Stimulated activated CD4-positive, alpha-beta T cell treated with anti-CD3 and anti-CD28 coated beads, TNF-alpha, amount 100 ng/mL, for 48 hours (primary cell): ENCODE data around the gene STAB2.

ENCODE experiments used
- DNase-seq, 3 donors: peaks; one replicate each; pipeline ENCODE4 v3.0.0-alpha.2; 2020; ENCODE audit warnings: low read depth in 3 of 3

STAB2 gene

DNA sequence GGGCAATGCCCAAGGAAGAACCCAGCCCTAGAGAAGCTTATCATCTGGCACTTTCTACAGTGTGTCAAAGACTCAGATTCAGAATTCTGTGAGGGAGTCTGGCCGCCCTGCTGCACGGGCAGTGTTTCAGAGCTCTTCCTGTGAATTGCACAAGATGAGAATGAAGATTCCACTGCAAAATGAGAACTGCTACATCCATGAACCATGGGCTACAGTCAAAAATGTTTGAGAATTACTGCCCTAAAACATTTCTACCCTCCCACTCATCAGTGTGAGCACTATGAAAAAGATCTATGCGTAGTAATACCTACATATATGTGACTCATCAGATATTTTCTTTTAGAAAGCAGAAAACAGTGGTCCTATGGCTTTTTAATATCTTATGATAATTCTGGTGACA, 104.0 kb downstream of the STAB2 start:
- no peak for DNase-seq

DNA sequence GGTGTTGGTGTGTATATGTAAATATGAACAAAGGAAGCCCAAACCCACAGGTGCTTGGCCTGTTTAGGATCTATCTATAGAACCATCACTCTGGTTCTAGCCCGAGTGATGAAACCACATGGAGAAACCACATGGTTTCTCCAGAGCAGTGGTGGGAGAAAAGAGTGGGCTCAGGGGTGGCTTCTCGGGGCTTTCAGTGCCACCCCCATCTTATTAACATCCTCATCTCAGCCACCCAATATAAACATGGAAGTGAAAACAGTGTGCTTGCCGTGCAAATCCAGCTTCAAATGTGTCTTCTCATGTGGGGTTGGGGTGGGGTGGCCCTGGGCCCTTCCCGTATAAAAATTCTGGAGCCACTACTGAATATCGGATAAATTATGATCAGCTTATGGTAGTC, 109.0 kb downstream of the STAB2 start:
- DNase-seq, result no peak

DNA sequence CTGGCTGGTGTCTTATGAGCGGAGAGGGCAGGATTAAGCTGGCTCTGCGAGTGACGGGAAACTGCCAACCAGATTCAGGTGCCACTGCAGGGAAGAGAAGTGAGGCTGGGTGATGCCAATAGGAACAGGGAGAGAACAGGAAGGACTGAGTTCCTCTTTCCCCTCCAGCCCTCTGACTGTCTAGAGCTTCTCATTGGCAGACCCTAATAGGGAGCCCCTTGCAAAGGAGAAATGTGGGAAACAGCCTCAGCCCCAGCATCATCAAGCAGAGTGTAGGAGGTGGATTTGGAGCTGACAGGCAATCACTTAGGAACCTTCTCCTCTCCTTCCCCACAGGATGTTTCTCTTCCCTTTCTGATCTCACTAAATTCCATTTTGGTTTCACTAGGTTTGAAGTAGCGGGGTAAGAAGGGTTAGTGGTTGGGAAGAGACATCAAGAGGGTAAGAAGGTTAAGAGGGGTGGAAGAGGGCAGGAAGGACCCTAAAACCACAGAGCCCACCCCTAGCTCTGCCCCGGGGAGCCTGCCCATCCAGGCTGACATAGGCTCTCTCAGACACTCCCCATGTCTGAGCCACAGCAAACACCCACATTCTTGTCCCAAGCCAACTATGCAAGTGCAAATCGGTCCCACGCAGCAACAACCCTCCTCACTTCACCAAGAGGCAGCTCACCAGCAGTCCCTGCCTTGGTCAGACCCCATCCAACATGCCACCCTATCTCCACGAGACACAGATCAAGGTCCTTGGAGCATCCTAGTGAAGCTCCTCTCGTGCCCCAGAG, 111.1 kb downstream of the STAB2 start:
- DNase-seq, result no peak

DNA sequence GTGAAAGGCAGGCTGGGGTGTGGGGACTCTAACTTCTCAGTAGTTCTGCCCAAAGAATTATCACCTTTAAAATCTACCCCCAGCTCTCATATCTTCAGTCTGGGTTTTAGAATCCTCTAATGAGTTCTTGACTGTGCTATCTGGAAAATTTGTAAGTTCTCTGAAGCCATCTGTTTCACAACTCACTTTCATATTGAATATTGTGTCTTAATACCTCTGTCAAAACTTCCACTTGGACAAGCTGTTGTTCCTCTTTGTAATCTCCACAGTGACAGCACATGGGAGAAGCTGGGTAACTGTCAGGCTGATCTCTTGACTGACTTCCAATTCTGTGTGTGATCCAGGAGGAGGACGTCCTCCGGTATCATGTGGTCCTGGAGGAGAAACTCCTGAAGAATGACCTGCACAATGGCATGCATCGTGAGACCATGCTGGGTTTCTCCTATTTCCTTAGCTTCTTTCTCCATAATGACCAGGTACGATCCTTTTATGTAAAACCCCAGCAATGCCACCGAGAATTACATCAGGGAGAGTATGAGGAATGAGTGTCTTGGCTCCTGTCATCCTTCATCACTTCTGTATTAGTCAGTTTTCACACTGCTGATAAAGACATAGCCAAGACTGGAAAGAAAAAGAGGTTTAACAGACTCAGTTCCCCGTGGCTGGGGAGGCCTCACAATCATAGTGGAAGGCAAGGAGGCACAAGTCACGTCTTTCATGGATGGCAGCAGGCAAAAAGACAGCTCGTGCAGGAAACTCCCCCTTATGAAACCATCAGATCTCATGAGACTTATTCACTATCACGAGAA, 111.9 kb downstream of the STAB2 start:
- no peak for DNase-seq

DNA sequence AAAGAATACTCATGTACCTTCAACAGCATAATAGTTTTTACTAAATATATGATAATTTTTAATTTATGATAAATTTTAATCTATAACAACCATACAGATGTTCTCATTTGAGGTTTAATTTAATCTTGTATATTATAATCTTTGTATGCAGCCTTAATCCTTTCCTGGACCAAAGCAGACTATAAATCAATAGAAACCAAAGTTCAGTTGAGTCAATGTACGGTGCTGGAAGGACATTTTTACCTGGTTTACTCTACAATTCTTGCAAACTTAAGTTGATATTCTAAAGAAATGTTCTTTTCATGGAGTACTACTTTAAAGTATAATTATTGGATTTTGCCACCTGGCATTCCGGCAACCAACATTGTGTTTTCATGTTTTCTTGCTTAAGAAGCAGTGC, 118.0 kb downstream of the STAB2 start:
- DNase-seq, result no peak

DNA sequence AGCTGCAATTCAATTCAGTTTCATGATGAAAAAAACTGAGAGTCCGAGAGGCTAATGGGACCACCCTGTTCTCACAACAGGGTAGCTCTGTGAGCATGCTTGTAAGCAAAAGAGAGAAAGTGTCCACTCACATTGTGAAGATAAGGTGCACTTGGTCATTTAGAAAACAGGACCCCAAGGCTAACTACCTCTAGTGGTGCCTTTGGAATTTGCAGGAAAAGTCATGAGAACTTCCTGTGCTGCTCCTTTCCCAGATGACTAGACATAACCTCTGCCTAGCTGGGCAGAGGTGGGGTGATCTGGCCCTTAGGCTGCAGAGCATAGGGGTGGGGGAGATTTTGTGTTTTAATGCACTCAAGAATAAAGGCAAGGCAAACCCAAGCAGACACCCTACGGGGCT, 118.9 kb downstream of the STAB2 start:
- DNase-seq, result no peak

DNA sequence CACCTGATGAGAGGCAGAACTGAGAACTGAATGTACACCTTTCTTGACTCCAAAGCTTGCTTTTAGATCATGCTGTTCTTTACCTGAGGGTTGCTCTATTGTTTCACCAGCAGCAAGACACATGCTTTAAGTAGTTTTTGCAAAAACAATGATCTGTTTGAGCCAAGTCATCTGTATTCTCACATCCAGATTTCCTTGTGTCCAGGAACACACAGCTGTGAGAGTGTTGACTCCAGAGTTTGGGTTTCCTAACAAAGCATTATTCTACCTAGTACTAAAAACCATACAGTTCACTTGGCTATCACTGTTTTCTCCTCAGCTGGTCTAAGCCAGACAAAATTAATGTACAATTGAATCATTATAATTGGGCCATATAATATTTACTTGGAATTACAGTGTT, 120.4 kb downstream of the STAB2 start:
- no peak for DNase-seq

DNA sequence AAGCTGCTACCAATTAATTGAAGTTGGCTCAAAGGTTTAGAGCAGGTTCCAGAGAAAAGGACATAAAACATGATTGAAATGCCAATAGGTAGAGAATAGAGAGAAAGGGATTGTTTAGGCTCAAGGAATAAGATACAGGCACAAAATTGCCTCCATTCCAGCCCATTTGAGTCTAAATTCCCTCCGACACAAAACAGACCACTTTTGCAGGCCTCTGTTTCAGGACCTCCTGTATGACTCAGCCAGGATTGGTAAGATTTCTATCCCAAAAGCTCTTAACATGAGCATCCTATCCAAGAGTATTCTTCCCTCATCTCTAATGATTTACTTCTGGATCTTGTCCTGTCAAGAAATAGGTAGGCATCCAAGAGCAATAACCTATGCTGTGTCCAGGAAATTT, 123.5 kb downstream of the STAB2 start:
- DNase-seq, result no peak

DNA sequence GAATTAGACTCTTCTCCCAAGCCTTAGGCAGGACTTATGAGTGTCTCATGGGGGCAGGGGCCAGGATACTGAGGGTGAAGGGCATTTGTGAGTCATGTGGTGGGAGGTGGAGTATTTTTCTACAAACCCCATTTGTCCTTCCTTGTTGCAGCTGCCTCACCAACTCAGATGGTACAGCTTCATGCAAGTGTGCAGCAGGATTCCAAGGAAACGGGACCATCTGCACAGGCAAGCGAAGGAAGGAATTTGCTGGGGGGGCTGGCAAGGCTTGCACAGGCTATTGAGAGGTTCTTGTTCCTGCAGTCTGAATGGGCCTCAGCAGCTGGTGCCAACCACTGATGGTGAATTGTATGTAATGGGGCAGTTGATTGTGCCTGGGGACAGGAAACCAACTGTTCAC, 125.1 kb downstream of the STAB2 start:
- no peak for DNase-seq

DNA sequence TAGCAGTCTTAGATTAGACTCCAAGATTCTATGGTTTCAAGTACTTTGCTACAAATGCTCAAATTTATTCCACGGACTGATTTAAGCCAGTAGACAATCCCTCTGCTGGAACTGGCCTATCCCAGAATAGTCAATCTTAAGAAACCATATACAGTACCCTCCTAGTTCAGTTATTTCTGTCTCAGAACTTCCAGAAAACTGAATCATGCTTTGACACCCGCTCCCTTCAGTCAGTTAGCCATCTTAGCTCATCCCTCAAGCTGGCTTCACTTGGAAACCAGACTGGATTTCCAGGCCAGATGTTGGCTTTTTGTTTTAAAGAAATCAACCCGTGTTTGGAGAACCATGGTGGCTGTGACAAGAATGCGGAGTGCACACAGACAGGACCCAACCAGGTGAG, 128.4 kb downstream of the STAB2 start:
- no peak for DNase-seq

DNA sequence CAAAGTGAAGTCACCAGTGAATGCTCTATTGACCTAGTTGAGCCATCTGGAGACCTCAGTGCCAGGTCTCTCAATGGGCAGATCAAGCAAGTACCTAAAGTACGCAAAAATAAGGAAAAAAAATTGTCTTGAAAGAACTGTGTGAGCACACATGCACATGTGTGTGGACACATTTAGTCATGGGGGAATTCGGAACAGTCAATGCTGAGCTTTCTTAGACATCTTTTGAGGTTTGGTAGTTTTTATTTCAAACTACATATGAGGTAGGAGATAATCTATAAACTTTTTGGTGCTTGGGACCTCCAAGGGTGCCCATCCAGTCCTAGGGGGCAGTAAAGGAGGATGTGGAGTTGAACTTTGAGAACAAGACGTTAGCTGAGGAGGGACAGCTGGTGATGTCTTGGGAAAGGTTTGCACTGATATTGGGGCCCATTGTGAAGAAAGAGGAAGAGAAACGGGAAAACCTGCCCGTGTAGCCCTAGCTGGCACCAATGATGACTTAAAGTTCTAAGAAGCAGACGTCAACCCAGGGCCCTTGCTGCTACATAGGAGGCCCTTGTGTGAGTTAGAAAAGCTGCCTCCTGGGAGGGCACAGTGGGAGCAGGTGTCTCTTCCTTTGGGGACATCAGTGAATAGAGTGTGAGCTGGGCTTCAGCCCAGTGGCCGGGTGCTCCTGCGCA, 129.6 kb downstream of the STAB2 start:
- no peak for DNase-seq

DNA sequence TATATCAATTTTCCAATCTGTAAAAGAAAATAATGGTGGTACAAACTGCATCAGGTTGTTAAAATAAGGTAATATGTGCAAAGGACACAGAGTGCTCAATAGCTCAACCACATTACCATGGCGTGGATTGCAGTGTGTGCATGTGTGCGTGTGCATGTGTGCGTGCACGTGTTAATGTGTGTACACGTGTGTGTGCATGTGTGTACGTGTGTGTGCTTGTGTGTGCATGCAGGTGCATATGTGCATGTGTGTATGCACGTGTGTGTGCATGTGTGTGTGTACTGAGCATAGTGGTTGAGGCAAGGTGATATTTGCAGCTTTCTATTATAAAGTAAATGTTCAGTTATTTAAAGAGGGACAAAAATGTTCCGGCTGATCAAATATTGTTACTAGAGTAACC, 138.3 kb downstream of the STAB2 start:
- DNase-seq, result no peak

DNA sequence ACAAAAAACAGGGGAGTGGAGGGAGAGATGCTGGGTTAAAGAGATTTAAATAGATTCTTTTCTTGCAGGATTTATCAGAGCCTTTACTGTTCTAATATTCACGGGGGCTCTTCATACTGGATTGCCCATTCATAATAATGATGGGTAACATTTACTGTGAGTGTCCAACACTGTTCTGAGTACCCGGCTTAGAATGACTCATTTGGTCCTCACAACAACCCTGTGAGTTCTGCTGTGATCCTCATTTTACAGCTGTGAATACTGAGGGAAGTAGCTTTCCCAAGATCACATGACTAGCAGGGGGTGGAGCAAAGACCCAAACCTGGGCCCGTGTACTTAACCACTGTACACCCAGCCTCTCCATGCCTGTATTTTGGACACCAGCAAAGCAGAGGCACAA, 140.6 kb downstream of the STAB2 start:
- DNase-seq, result no peak

DNA sequence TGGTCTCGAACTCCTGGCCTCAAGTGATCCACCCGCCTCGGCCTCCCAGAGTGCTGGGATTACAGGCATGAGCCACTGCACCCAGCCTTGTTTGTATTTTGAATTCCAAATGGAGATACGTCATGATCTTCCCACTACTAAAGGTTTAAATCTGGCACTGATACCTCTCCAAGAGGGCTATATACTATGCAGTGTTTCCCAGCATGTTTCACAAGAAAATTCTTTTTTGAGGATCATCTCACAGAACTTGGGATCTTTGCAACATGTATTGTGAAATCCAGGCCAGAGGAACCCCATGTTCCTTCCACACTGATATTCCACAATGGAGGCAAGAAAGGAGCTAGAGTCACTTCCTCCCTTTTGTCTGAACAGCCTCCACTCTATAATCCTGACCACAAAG, 141.2 kb downstream of the STAB2 start:
- no peak for DNase-seq

DNA sequence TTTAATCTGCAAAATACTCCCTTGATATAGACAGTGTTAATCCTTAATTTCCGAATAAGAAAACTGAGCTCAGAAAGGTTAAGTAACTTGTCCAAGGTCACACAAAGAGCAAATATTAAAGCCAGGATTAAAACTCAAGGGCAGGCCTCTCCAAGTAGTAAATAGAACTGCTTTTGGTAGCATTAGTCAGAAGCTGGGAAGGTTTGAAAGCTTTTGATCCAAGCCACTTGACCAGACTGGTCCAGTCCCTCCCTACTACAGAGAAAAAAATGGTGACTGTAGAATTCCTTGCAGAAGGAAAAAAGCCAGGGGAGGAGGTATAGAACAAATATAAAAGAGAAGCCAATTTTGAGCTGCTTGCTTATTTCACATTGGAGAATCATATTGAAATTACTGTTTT, 142.4 kb downstream of the STAB2 start:
- no peak for DNase-seq

DNA sequence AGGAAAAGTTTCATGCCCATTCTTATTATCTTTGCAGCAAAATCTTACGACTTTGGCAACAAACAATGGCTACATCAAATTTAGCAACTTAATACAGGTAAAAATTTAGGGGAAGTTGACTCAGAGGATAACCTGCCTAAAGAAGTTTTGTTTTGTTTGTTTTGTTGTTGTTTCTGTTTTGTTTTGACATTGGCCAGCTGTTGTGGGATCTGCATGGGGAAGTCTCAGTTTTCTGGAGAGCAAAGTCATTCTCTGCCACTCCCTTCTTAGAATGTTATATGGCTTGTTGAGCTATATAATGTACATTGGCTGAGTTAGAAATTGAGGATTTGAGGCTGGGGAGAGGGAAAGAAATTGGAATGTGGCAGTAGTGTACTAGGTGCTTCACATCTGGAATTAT, 144.5 kb downstream of the STAB2 start:
- DNase-seq, result no peak

DNA sequence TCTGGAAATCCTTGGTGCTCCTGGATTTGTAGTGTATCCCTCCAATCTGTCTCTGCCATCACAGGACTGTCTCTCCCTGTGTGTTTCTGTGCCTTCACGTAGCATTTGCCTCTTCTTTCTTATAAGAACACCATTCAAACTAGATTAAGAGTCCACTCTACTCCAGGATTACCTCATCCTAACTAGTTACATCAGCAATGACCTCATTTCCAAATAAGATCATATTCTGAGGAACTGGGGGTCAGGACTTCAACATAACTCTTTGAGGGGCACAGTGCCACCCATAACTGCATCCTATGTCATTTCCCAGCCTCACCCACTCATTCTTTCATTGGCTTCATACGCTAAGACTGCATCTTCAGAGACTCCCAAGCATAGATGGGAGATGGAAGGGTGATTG, 147.8 kb downstream of the STAB2 start:
- no peak for DNase-seq

DNA sequence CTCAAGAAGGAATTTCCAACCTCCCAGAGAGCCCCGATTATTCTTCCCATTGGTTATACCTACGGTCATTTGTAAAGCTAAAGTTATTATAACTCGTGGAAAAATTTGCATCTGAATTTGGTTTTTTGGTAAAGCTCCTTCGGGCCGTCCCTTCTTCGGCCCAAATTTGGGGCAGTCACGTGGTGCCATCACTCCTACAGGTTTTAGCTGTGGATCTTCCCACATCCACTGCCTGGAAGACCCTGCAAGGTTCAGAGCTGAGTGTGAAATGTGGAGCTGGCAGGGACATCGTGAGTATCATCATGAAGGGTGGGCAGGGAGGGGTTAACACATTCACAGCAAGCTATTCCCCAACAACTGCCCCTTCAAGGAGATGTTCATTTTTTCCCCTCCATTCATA, 148.2 kb downstream of the STAB2 start:
- no peak for DNase-seq

DNA sequence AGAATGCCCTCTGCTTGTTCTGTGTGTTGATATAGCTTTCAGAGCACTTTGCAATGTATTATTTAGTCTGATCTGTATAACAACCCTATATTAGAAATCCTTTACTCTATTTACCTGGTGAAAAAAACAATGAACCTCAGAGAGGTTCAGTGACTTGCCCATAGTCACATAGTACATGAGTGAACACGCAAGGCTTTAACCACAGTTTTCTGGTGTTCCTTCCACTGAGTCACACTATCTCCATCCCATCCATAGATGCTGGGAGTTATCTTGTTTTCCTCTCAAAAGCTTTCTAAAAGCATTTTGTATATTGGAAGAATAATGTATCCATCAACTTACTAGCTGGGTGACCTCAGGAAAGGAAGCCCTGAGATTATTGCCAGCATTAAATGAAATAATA, 149.5 kb downstream of the STAB2 start:
- no peak for DNase-seq

DNA sequence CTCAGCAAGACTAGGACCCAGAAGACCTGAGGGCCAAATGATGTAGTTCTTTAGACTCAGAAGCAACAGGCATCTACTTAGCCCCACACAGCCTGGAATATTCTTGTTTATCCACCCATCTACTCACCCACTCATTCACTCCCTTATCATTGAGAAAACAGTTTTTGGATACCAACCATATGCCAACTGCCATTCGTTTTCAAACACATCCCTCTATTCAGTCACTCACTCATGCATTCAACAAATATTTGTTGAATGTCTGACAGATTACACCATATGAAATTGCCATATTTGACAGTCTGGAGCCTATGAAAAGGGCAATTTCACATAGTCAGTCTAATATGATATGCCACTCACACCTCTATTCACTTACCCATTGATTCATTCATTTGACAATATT, 150.8 kb downstream of the STAB2 start:
- no peak for DNase-seq

DNA sequence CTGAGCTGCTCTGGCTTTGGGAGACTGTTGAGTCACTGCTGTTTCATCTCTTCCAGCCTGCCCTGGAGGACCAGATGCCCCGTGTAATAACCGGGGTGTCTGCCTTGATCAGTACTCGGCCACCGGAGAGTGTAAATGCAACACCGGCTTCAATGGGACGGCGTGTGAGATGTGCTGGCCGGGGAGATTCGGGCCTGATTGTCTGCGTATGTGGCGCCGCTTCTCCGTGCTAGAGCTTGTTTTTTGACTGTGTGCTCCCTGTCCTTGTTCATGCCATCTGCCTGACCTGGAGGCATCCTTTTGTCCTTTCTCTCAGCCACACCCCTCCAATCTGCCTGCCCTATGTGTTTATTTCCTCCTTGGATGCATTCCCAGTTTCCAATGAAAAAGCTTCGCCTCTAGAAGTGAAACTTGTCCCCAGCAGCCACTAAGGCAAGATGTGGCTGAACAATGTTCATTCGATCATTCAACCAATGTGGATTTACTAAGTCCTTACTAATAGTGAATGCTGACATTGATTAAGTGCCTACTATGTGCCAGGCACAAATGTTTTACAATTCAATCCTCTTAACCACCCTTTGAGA, 155.4 kb downstream of the STAB2 start:
- no peak for DNase-seq

DNA sequence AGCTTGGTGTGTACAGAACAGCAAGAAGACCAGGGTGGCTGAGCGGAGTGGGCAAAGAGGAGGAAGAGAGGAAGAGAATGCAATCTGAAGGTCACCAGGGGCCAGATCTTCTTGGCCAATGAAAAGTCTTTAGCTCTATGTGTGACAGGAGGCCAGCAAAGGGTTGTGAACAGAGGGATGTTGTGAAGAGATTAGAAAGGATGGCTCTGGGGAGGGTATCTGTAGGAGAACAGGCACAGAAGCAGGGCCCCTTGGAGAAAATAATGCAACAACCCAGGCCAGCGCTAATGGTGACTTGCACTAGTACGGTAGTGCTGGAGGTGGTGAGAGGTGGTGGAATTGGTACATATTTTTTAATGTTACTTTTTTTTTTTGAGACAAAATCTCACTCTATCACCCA, 156.7 kb downstream of the STAB2 start:
- DNase-seq, result no peak

DNA sequence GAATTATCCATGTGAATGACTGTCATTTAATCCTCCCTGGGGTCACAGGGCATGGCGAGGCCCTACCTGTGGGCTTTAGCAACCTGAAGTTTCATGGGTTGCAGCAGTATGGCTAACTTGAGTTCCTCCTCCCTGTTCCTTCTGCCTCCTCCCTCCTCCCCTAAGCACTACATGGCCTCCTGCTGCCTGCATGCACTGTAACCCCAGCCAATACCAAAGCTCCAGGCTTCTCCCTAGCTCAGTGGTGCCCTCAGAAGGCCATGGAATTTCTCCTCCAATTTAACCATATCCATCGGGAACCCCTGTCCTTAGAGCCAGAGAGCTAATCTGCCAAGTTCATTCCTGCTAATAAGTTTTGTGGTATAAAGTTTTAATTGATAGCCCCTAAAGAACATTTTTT, 158.9 kb downstream of the STAB2 start:
- DNase-seq, result no peak
